Panc1 (cell line): ENCODE measurements around the gene TLR6.

ENCODE experiments used
- CTCF ChIP-seq: fragments of 450-650 bp; IDR thresholded peaks from 2 replicates; pipeline ENCODE4 v1.5.1; 2017; ENCODE audit warnings: mild to moderate bottlenecking
- POLR2AphosphoS5 ChIP-seq: IDR thresholded peaks from 2 replicates; pipeline ENCODE4 v1.6.1; 2012; ENCODE audit warnings: mild to moderate bottlenecking, low read depth, low read length, moderate library complexity
- REST ChIP-seq, 2 experiments: IDR thresholded peaks; 2 replicates each; pipeline ENCODE4 v1.6.1; 2011 to 2012; ENCODE audit warnings: low read depth in 2 of 2, control low read depth in 1 of 2, low read length in 1 of 2, mild to moderate bottlenecking in 1 of 2, moderate library complexity in 1 of 2; ENCODE audit not compliant: insufficient read depth in 1 of 2
- SIN3A ChIP-seq: IDR thresholded peaks from 2 replicates; pipeline ENCODE4 v1.6.1; 2012; ENCODE audit warnings: low read depth, mild to moderate bottlenecking, low read length, moderate library complexity, borderline replicate concordance; ENCODE audit not compliant: insufficient read depth
- TCF7L2 ChIP-seq: IDR thresholded peaks from 2 replicates; pipeline ENCODE4 v1.6.1; 2011; ENCODE audit warnings: mild to moderate bottlenecking, low read depth, low read length, inconsistent platforms

DNA sequence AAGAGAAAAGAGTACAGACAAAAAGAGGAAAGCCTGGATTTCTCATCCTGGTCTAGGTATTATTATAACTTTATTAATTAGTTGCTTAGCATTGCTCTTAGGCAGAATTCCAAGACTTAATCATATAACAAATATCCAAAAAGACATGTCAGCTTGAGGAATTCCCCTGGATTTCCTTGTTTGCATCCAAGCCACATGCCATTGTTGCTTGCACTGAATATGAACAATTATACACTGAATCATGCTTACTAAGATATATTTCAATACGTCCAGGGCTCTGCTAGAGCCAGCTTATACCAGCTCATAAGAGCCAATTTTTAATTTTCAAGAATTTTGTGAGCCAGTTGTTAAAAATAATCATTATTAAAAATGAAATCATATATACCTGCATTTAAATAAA, 68.3 kb downstream of the TLR6 start:
- TF ChIP-seq CTCF = no peak
- TF ChIP-seq REST (IDR thresholded peaks at IDR 0.05; ENCODE audit: insufficient read depth in 1 of 2, low read depth in 2 of 2, low read length in 1 of 2) = no peak
- no peak for TF ChIP-seq POLR2AphosphoS5
- no peak for TF ChIP-seq SIN3A
- TF ChIP-seq TCF7L2 = no peak
